T1000 (cell line): ENCODE data around the gene NUDC.

Experiments
- DNase-seq: peaks from one replicate; lab custom pipeline; 2025; ENCODE audit warnings: mixed read lengths; lab: John Stamatoyannopoulos, UW

NUDC gene

DNA sequence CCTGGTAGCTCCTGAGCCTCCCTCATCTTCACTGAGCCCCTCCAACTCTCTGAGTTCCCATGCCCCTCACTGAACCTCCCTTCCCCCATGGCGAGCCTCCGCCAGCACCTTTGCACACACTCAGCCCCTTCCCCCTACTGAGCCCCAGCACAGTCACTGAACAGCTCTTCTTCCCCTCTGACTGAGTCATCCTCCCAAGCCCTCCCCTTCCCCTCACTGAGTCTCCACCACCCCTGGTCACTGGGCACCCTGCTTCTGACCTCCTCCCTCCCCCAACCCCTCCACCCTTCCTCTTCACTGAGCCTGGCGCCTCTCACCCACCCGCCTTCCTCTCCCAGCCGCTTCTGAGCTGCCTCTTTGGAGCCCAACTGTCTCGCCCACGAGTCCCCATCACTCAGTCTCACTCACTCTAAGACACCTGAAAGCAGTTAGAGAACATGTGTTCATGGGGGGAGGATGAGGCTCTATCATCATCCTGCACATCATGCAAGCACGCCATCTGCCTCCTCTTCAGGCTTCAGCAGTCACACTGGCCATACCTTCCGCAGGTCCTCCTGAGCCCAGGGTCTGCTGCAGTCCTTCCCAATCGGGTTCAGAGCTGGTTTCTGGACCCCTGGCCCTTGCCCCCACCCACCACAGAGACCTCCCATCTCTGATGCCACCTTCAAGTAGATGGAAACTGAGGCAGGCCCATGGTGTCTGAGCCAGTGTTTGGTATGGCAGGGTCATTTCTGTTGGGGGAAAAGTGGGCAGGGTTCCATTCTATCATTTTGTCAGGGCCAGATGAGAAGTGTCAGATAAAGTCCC lies 70.0 kb downstream of the NUDC start:
- DNase-seq = no peak

DNA sequence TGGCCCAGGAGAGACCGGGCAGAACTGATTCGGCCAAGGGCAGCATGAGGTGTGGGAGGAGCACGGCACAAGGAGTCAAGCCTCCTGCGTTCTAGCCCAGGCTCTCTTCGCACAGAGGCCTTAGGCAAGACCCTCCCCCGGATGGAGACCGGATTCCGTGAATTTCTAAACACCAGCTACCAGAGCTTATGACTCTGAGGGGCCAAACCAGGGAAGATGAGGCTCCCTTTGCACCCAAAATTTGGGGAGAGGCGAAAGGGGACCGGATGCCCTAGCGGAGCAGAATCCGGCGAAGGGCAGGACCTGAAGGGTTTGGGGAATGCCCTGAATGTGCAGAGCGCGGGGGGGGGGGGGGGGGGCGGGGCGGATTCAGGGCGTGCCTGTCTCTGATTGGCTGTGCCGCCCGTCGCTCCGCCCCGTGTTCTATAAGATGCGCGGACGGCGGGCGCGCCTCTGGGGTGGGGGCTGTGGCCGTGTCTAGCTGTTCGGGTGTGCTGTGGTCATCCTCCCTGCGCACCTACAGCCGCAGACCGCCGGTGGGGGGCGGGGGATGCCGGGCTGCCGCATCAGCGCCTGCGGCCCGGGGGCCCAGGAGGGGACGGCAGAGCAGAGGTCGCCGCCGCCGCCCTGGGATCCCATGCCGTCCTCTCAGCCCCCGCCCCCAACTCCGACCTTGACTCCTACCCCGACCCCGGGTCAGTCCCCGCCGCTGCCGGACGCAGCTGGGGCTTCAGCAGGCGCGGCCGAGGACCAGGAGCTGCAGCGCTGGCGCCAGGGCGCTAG lies 71.9 kb downstream of the NUDC start, which contains the start of gene TRNP1:
TRNP1 (plus strand) TSS at position 456 of the 783 bp plus-strand sequence; CDS start at position 551, 95 bp downstream.
- DNase-seq = peak; percentile 76

DNA sequence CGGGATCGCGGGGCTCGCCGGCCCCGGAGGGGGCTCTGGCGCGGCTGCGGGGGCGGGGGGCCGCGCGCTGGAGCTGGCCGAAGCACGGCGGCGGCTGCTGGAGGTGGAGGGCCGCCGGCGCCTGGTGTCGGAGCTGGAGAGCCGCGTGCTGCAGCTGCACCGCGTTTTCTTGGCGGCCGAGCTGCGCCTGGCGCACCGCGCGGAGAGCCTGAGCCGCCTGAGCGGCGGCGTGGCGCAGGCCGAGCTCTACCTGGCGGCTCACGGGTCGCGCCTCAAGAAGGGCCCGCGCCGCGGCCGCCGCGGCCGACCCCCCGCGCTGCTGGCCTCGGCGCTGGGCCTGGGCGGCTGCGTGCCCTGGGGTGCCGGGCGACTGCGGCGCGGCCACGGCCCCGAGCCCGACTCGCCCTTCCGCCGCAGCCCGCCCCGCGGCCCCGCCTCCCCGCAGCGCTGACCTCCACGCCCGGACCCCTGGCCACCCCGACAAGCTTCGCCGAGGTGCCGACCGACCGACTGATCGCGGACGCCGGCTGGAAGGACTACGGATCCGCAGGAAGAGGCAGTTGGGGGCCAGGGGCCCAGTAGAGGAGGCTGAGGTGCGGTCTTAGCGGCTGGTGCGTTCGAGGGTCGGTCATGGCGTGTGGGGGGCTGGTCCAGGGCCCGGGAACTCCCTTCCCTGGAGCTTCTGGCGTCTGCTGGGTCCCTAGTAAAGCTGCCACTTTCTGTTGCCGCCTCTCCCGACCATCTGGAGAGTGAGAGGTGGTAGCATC lies 72.7 kb downstream of the NUDC start:
- DNase-seq = no peak

DNA sequence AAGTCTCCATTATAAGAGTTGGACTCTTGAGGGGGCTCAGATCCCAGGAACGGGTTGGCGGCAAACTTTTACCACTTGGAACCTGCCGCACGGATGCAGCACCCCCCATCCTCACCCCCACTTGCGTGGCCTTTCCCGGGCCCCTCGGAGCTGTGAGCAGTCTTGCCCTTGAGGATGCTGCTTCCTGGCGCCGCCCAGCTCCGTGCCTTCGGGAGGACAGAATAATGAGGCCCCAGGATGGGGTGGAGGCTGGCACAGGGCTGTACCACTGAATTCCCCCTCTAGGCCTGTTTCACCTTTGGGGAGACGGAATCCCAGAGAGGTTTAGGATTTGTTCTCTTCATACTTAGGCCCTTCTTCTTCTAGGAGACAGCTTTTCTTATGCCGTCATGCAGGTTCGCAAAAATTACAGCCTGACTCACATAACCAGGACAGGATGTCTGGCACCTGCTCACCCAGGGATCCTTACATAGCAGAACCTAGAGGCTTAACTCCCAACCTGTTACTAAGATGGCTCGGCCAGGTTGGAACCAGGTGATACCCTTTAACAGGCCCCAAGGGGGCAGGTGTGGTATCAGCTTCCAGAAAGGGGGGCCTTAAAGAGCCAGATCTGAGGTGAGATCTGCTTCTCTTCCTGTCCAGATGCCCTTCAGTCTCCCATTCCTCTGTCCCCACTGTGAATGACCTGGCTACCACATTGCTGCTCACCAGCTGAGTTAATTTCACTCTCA lies 73.4 kb downstream of the NUDC start:
- no peak for DNase-seq

DNA sequence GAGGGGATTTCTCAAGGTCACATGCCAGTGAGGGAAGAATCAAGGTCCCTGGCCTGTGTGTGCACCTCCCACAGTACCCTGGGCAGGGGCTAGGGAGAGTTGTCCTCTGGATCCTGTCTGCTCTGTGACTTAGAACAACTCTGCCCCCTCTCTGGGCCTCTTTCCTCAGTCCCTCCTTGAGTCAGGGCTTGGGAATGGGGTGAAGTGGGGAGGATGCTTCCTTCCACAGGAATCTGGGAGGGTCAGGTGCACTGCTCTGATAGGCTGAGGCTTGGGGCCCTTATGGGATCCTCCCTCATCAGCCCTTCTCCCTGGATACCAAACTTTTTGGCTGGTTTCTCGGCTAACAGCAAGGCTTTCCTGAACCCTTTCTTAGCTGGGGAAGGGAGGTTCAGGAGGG lies 74.5 kb downstream of the NUDC start:
- DNase-seq = no peak
